Keratinocyte (primary cell): ENCODE results near the gene CACNA1E. TPM values are rescaled to one million over a fixed set of nuclear protein-coding genes. Genes with fewer than 3 reads are reported as not detected.

Experiments used
- DNase-seq: peaks from one replicate; pipeline ENCODE4 v3.0.0-alpha.2; 2011; ENCODE audit warnings: low read depth, missing footprints, low spot score
- FAIRE-seq: peaks from 2 replicates; lab custom pipeline; 2011; peaks lifted over from hg19 to GRCh38; lab: Jason Lieb, UNC
- H2AFZ ChIP-seq: 2 replicates; pipeline ENCODE4 v1.6.0; 2012; ENCODE audit warnings: low read length, control low read depth, inconsistent platforms; ENCODE audit not compliant: control insufficient read depth
- H3K27ac ChIP-seq: 2 replicates; pipeline ENCODE4 v1.5.1; 2011; ENCODE audit warnings: low read length; ENCODE audit not compliant: control insufficient read depth, insufficient read depth
- H3K27me3 ChIP-seq: 3 replicates; pipeline ENCODE4 v1.6.0; 2011; ENCODE audit warnings: low read length; ENCODE audit not compliant: control insufficient read depth, insufficient read depth; ENCODE audit errors: extremely low read depth
- H3K36me3 ChIP-seq, 2 experiments: 2 replicates in 1 of 2; 3 replicates in 1 of 2; pipeline ENCODE4 v1.5.1; 2011; ENCODE audit warnings: low read length in 2 of 2, mild to moderate bottlenecking in 1 of 2; ENCODE audit not compliant: control insufficient read depth in 2 of 2, insufficient read depth in 2 of 2; ENCODE audit errors: extremely low read depth in 1 of 2
- H3K4me1 ChIP-seq: 3 replicates; pipeline ENCODE4 v1.5.1; 2011; ENCODE audit warnings: low read length; ENCODE audit not compliant: control insufficient read depth, insufficient read depth; ENCODE audit errors: extremely low read depth
- H3K4me2 ChIP-seq: 3 replicates; pipeline ENCODE4 v1.6.0; 2011; ENCODE audit warnings: low read depth, low read length; ENCODE audit not compliant: control insufficient read depth, insufficient read depth; ENCODE audit errors: extremely low read depth
- H3K4me3 ChIP-seq, 3 experiments: fragments of 200-600 bp in 1 of 3; sonication (generic) in 1 of 3; 2 replicates in 2 of 3; 3 replicates in 1 of 3; pipeline ENCODE4 v1.5.1; 2011 to 2016; ENCODE audit warnings: low read length in 3 of 3, mild to moderate bottlenecking in 3 of 3, control low read depth in 2 of 3, inconsistent platforms in 1 of 3, low read depth in 1 of 3, mixed read lengths in 1 of 3, mixed run types in 1 of 3, moderate library complexity in 1 of 3; ENCODE audit not compliant: control insufficient read depth in 2 of 3, insufficient read depth in 2 of 3; ENCODE audit errors: extremely low read depth in 1 of 3
- H3K79me2 ChIP-seq: 2 replicates; pipeline ENCODE4 v1.6.0; 2012; ENCODE audit warnings: low read length; ENCODE audit not compliant: control insufficient read depth, insufficient read depth
- H3K9ac ChIP-seq: 3 replicates; pipeline ENCODE4 v1.6.0; 2011; ENCODE audit warnings: low read length; ENCODE audit not compliant: control insufficient read depth, insufficient read depth; ENCODE audit errors: extremely low read depth
- H3K9me1 ChIP-seq: 3 replicates; pipeline ENCODE4 v1.6.0; 2011; ENCODE audit warnings: low read length; ENCODE audit not compliant: control insufficient read depth, insufficient read depth; ENCODE audit errors: extremely low read depth
- H3K9me3 ChIP-seq: 2 replicates; pipeline ENCODE4 v1.5.1; 2012; ENCODE audit warnings: low read depth, low read length; ENCODE audit not compliant: control insufficient read depth
- H4K20me1 ChIP-seq: 3 replicates; pipeline ENCODE4 v1.6.0; 2011; ENCODE audit warnings: low read length; ENCODE audit not compliant: control insufficient read depth, insufficient read depth; ENCODE audit errors: extremely low read depth
- CTCF ChIP-seq, 3 experiments: IDR thresholded peaks in 1 of 3; conservative IDR thresholded peaks in 1 of 3; optimal IDR thresholded peaks in 1 of 3; 2 replicates in 2 of 3; 3 replicates in 1 of 3; pipeline versions ENCODE3 to v1.5.1; 2011; ENCODE audit warnings: low read length in 3 of 3, mild to moderate bottlenecking in 3 of 3, moderate library complexity in 2 of 3, control low read depth in 1 of 3, inconsistent platforms in 1 of 3; ENCODE audit not compliant: insufficient read depth in 2 of 3; ENCODE audit errors: extremely low read depth in 1 of 3
- EZH2 ChIP-seq: IDR thresholded peaks from one replicate; pipeline ENCODE4 v1.6.1; 2012; ENCODE audit warnings: inconsistent platforms, mild to moderate bottlenecking, low read length, moderate library complexity
- dilution Hi-C: fragments of 300-500 bp; cut with MboI; formaldehyde crosslinking; loops from one replicate; pipeline ENCODE4 v1.7.0; 2020; ENCODE audit warnings: low sequenced_read_pairs; ENCODE audit not compliant: extremely low pct_ligation_motif_present
- polyA plus RNA-seq, 5 experiments: library from polyadenylated mRNA; depleted of rRNA in 3 of 5; stranded (reverse) in 3 of 5; stranded (forward) in 1 of 5; unstranded in 1 of 5; fragments of >200 nt; gene quantifications; 1 replicate in 1 of 5; 2 replicates in 3 of 5; 3 replicates in 1 of 5; pipeline versions ENCODE4 v1.2.1 to v1.2.3, GENCODE V29; 2011 to 2012; ENCODE audit warnings: missing spikeins in 2 of 5, low read depth in 1 of 5, low replicate concordance in 1 of 5

CACNA1E gene
- polyA plus RNA-seq, 1 donor (not counting 4 experiments of a cell fraction or from before 2014, with no cell fraction given): not detected

GRCh38 chr1:181594553-181594952, 111.2 kb downstream of the CACNA1E start:
- H3K4me3 ChIP-seq: no peak overlapping the region
- H3K27me3 ChIP-seq: peaks cover 4% of the 10 kb centered on the region
- DNase-seq: no peak
- no peaks in the 10 kb centered on the region for H4K20me1 ChIP-seq
- H3K4me2 ChIP-seq: no peak overlapping the region
- H3K79me2 ChIP-seq: no peaks in the 10 kb centered on the region
- no peak for FAIRE-seq
- no peak for TF ChIP-seq EZH2
- no peak for TF ChIP-seq CTCF (optimal IDR thresholded peaks at IDR 0.05 in 1 of 3, IDR thresholded peaks at IDR 0.05 in 1 of 3, conservative IDR thresholded peaks at IDR 0.05 in 1 of 3; ENCODE audit: extremely low read depth in 1 of 3, insufficient read depth in 2 of 3, low read length in 3 of 3)
- no peak overlapping the region for H3K27ac ChIP-seq
- dilution Hi-C loops: no loop called here
- no peaks in the 10 kb centered on the region for H3K9me3 ChIP-seq
- no peak overlapping the region for H3K9ac ChIP-seq
- no peaks in the 10 kb centered on the region for H3K4me1 ChIP-seq
- no peak overlapping the region for H2AFZ ChIP-seq
- no peaks in the 10 kb centered on the region for H3K9me1 ChIP-seq
- no peaks in the 10 kb centered on the region for H3K36me3 ChIP-seq

- dilution Hi-C loops: no loop called here
- TF ChIP-seq CTCF (optimal IDR thresholded peaks at IDR 0.05 in 1 of 3, IDR thresholded peaks at IDR 0.05 in 1 of 3, conservative IDR thresholded peaks at IDR 0.05 in 1 of 3; ENCODE audit: extremely low read depth in 1 of 3, insufficient read depth in 2 of 3, low read length in 3 of 3): no peak
- TF ChIP-seq EZH2: no peak
- H3K9me1 ChIP-seq: no peaks in the 10 kb centered on the region
- no peak for FAIRE-seq
- H4K20me1 ChIP-seq: no peaks in the 10 kb centered on the region
- H3K4me1 ChIP-seq: no peaks in the 10 kb centered on the region
- H3K27me3 ChIP-seq: peaks cover 6% of the 10 kb centered on the region
- no peak overlapping the region for H3K4me2 ChIP-seq
- H3K27ac ChIP-seq: no peak overlapping the region
- H3K36me3 ChIP-seq: no peaks in the 10 kb centered on the region
- no peak overlapping the region for H3K4me3 ChIP-seq
- no peak for DNase-seq
- no peaks in the 10 kb centered on the region for H3K79me2 ChIP-seq
- H2AFZ ChIP-seq: no peak overlapping the region
- H3K9me3 ChIP-seq: no peaks in the 10 kb centered on the region
- no peak overlapping the region for H3K9ac ChIP-seq
Observed at GRCh38 chr1:181595234-181595633, 111.9 kb downstream of the CACNA1E start.
